HepG2 (cell line): Measurements from ENCODE around the gene EPB41L1. TPM values are rescaled to one million over a fixed set of nuclear protein-coding genes. Genes with fewer than 3 reads are reported as not detected.

ENCODE experiments used
- CAMTA2 ChIP-seq: sonication (generic); formaldehyde crosslinking; IDR thresholded peaks from 2 replicates; pipeline ENCODE4 v1.4.0; 2020; ENCODE audit warnings: mild to moderate bottlenecking, missing genetic modification reagents, borderline replicate concordance
- GLI4 ChIP-seq: sonication (generic); formaldehyde crosslinking; IDR thresholded peaks from 2 replicates; pipeline ENCODE4 v1.5.1; 2020; ENCODE audit warnings: missing genetic modification reagents, mild to moderate bottlenecking, moderate library complexity, borderline replicate concordance
- IRF2 ChIP-seq: IDR thresholded peaks from 2 replicates; pipeline ENCODE4 v1.6.1; 2018; ENCODE audit warnings: missing genetic modification reagents, missing compliant biosample characterization
- ISX ChIP-seq: sonication (generic); formaldehyde crosslinking; conservative IDR thresholded peaks from 2 replicates; pipeline ENCODE4 v1.5.0; 2020; ENCODE audit warnings: missing genetic modification reagents
- MAZ ChIP-seq, 2 experiments: sonication (generic) in 1 of 2; formaldehyde crosslinking in 1 of 2; IDR thresholded peaks; 2 replicates each; pipeline versions ENCODE4 v1.5.0 to v1.6.1; 2012 to 2020; ENCODE audit warnings: low read depth in 2 of 2, mild to moderate bottlenecking in 2 of 2, borderline replicate concordance in 1 of 2, improper control_type of control experiment in 1 of 2, low read length in 1 of 2, missing genetic modification reagents in 1 of 2, moderate library complexity in 1 of 2
- MEIS2 ChIP-seq: sonication (generic); formaldehyde crosslinking; IDR thresholded peaks from 2 replicates; pipeline ENCODE4 v1.9.0; 2021; ENCODE audit warnings: mild to moderate bottlenecking, missing genetic modification reagents
- RARG ChIP-seq: sonication (generic); formaldehyde crosslinking; IDR thresholded peaks from 2 replicates; pipeline ENCODE4 v1.4.0; 2020; ENCODE audit warnings: low read depth, mild to moderate bottlenecking, missing genetic modification reagents
- RBM22 ChIP-seq: fragments of 200-400 bp; formaldehyde crosslinking; optimal IDR thresholded peaks from 2 replicates; pipeline ENCODE3; 2017; ENCODE audit warnings: mild to moderate bottlenecking, low read length, moderate library complexity
- SMAD3 ChIP-seq: sonication (generic); formaldehyde crosslinking; IDR thresholded peaks from 2 replicates; pipeline ENCODE4 v1.4.0; 2020; ENCODE audit warnings: missing genetic modification reagents
- SNAPC2 ChIP-seq: sonication (generic); formaldehyde crosslinking; IDR thresholded peaks from 2 replicates; pipeline ENCODE4 v1.8.1; 2022; ENCODE audit warnings: mild to moderate bottlenecking, missing genetic modification reagents
- SOX6 ChIP-seq, 2 experiments: fragments of 450-650 bp in 1 of 2; sonication (generic) in 1 of 2; formaldehyde crosslinking in 1 of 2; IDR thresholded peaks; 2 replicates each; pipeline versions ENCODE4 v1.4.0 to v1.6.1; 2017 to 2020; ENCODE audit warnings: antibody characterized with exemption in 1 of 2, mild to moderate bottlenecking in 1 of 2, missing genetic modification reagents in 1 of 2
- TAF1 ChIP-seq: sonication (generic); formaldehyde crosslinking; IDR thresholded peaks from 2 replicates; pipeline ENCODE4 v1.4.0; 2020; ENCODE audit warnings: missing genetic modification reagents
- TAF15 ChIP-seq: fragments of 200-400 bp; formaldehyde crosslinking; IDR thresholded peaks from one replicate; pipeline ENCODE4 v1.6.1; 2018; ENCODE audit warnings: mild to moderate bottlenecking, low read depth, low read length; ENCODE audit not compliant: poor library complexity, severe bottlenecking
- TP53 ChIP-seq: sonication (generic); formaldehyde crosslinking; conservative IDR thresholded peaks from 2 replicates; pipeline ENCODE4 v1.4.0; 2020; ENCODE audit warnings: missing genetic modification reagents
- YEATS4 ChIP-seq: sonication (generic); formaldehyde crosslinking; IDR thresholded peaks from 2 replicates; pipeline ENCODE4 v1.4.0; 2020; ENCODE audit warnings: missing genetic modification reagents, borderline replicate concordance
- ZC3H13 ChIP-seq: sonication (generic); formaldehyde crosslinking; IDR thresholded peaks from 2 replicates; pipeline ENCODE4 v1.8.1; 2023; ENCODE audit warnings: mild to moderate bottlenecking, missing genetic modification reagents, moderate library complexity
- ZC3H4 ChIP-seq: sonication (generic); formaldehyde crosslinking; IDR thresholded peaks from 2 replicates; pipeline ENCODE4 v1.4.0; 2020; ENCODE audit warnings: missing genetic modification reagents, borderline replicate concordance
- ZKSCAN1 ChIP-seq: fragments of 150-350 bp; IDR thresholded peaks from 2 replicates; pipeline ENCODE4 v1.6.1; 2014; ENCODE audit warnings: low read length
- ZNF136 ChIP-seq: sonication (generic); formaldehyde crosslinking; IDR thresholded peaks from 2 replicates; pipeline ENCODE4 v1.8.1; 2022; ENCODE audit warnings: low read depth, mild to moderate bottlenecking, moderate library complexity, missing genetic modification reagents
- ZNF326 ChIP-seq: sonication (generic); formaldehyde crosslinking; IDR thresholded peaks from 2 replicates; pipeline ENCODE4 v1.4.0; 2020; ENCODE audit warnings: missing genetic modification reagents, borderline replicate concordance
- ZNF383 ChIP-seq: sonication (generic); formaldehyde crosslinking; IDR thresholded peaks from 2 replicates; pipeline ENCODE4 v1.4.0; 2020; ENCODE audit warnings: missing genetic modification reagents, mild to moderate bottlenecking, borderline replicate concordance
- ZNF567 ChIP-seq: sonication (generic); formaldehyde crosslinking; IDR thresholded peaks from 2 replicates; pipeline ENCODE4 v1.8.1; 2023; ENCODE audit warnings: mild to moderate bottlenecking, missing genetic modification reagents, borderline replicate concordance
- ZSCAN20 ChIP-seq: sonication (generic); formaldehyde crosslinking; IDR thresholded peaks from 2 replicates; pipeline ENCODE4 v1.4.0; 2020; ENCODE audit warnings: missing genetic modification reagents, mild to moderate bottlenecking, borderline replicate concordance
- polyA plus RNA-seq, 8 experiments: library from polyadenylated mRNA; depleted of rRNA in 3 of 8; stranded (reverse) in 7 of 8; unstranded in 1 of 8; fragments of >200 nt; fragmentation: Illumina TruSeq in 4 of 8; extraction: Trizol in 4 of 8; gene quantifications; 2 replicates each; pipeline versions ENCODE4 v1.2.1 to v1.2.3, GENCODE V29; 2011 to 2016; ENCODE audit warnings: low read depth in 4 of 8, missing spikeins in 1 of 8, mixed read lengths in 1 of 8; ENCODE audit not compliant: insufficient read depth in 1 of 8
- total RNA-seq, 5 experiments: library from RNA; depleted of rRNA; stranded (reverse); fragments of >200 nt; fragmentation: Illumina TruSeq; extraction: Trizol; gene quantifications; 2 replicates each; pipeline ENCODE4 v1.2.3, GENCODE V29; 2016; ENCODE audit warnings: low read depth in 1 of 5
- TF ChIP-seq, protein P1 (sequence below): sonication (generic); formaldehyde crosslinking; IDR thresholded peaks from 2 replicates; pipeline ENCODE4 v1.4.0; 2020; ENCODE audit warnings: mild to moderate bottlenecking, missing genetic modification reagents, borderline replicate concordance
- TF ChIP-seq, protein P2 (sequence below): sonication (generic); formaldehyde crosslinking; conservative IDR thresholded peaks from 2 replicates; pipeline ENCODE4 v1.8.0; 2022; ENCODE audit warnings: low read depth, missing genetic modification reagents
- TF ChIP-seq, protein P3 (sequence below): sonication (generic); formaldehyde crosslinking; IDR thresholded peaks from 2 replicates; pipeline ENCODE4 v1.5.1; 2020; ENCODE audit warnings: missing genetic modification reagents, mild to moderate bottlenecking, borderline replicate concordance

EPB41L1 gene
- total and polyA plus RNA-seq, 2 of the 13 experiments (the other 11 are each of a cell fraction or from before 2014, with no cell fraction given): 16.7 to 39.0 TPM

DNA sequence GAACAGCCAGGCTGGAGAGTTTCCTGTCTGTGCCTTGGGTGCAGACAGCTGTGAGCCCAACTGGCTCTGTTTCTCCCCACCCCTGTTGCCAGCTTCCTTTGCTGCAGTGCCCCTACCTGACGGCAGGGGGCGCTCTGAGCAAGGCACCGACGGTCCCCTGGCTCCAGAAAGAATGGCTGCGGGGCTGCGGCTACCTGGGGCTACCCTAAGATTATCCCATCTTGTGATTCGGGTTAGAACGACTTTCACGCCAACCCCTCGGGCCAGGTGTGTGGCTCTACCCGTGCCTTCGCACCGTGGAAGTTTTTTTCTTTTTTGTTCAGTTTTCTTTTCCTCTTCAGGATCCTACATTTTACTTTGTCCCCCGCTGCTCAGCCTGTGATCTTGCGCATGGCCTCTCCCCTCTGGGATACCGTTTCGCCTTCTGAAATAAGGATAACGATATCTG is 48.4 kb downstream of the EPB41L1 start (continued):
- TF ChIP-seq ZNF567 (peak; percentile 78; the same call in 1 of the 2 replicates), MAZ (IDR thresholded peaks at IDR 0.05; ENCODE audit: borderline replicate concordance, low read depth, low read length) (no peak), MAZ (CRISPR knock-in tag; IDR thresholded peaks at IDR 0.05; ENCODE audit: low read depth) (no peak), YEATS4 (CRISPR knock-in tag) (no peak), IRF2 (CRISPR knock-in tag) (peak; percentile 39; the same call in 1 of the 2 replicates), ZNF326 (CRISPR knock-in tag) (no peak), RARG (CRISPR knock-in tag) (no peak), TAF15 (no peak), GLI4 (no peak), ZKSCAN1 (no peak), ZC3H4 (CRISPR knock-in tag) (no peak), ZC3H13 (CRISPR knock-in tag) (no peak), SOX6 (IDR thresholded peaks at IDR 0.05) (no peak), SOX6 (CRISPR knock-in tag; IDR thresholded peaks at IDR 0.05) (no peak), SNAPC2 (CRISPR knock-in tag) (no peak), SMAD3 (CRISPR knock-in tag) (no peak), ZSCAN20 (no peak), CAMTA2 (CRISPR knock-in tag) (0 out of 2 replicates have a peak, but pooled peaks have one; percentile 20), MEIS2 (0 out of 2 replicates have a peak, but pooled peaks have one; percentile 33), TAF1 (CRISPR knock-in tag) (no peak; the same call in 1 of the 2 replicates), ISX (CRISPR knock-in tag) (no peak), ZNF383 (CRISPR knock-in tag) (no peak), ZNF136 (CRISPR knock-in tag) (no peak), TP53 (no peak), RBM22 (no peak)
- TF ChIP-seq, protein P1, sequence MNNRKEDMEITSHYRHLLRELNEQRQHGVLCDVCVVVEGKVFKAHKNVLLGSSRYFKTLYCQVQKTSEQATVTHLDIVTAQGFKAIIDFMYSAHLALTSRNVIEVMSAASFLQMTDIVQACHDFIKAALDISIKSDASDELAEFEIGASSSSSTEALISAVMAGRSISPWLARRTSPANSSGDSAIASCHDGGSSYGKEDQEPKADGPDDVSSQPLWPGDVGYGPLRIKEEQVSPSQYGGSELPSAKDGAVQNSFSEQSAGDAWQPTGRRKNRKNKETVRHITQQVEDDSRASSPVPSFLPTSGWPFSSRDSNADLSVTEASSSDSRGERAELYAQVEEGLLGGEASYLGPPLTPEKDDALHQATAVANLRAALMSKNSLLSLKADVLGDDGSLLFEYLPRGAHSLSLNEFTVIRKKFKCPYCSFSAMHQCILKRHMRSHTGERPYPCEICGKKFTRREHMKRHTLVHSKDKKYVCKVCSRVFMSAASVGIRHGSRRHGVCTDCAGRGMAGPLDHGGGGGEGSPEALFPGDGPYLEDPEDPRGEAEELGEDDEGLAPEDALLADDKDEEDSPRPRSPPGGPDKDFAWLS (CRISPR knock-in tag): no peak
- TF ChIP-seq, protein P2, sequence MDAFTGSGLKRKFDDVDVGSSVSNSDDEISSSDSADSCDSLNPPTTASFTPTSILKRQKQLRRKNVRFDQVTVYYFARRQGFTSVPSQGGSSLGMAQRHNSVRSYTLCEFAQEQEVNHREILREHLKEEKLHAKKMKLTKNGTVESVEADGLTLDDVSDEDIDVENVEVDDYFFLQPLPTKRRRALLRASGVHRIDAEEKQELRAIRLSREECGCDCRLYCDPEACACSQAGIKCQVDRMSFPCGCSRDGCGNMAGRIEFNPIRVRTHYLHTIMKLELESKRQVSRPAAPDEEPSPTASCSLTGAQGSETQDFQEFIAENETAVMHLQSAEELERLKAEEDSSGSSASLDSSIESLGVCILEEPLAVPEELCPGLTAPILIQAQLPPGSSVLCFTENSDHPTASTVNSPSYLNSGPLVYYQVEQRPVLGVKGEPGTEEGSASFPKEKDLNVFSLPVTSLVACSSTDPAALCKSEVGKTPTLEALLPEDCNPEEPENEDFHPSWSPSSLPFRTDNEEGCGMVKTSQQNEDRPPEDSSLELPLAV (CRISPR knock-in tag): no peak
- TF ChIP-seq, protein P3, sequence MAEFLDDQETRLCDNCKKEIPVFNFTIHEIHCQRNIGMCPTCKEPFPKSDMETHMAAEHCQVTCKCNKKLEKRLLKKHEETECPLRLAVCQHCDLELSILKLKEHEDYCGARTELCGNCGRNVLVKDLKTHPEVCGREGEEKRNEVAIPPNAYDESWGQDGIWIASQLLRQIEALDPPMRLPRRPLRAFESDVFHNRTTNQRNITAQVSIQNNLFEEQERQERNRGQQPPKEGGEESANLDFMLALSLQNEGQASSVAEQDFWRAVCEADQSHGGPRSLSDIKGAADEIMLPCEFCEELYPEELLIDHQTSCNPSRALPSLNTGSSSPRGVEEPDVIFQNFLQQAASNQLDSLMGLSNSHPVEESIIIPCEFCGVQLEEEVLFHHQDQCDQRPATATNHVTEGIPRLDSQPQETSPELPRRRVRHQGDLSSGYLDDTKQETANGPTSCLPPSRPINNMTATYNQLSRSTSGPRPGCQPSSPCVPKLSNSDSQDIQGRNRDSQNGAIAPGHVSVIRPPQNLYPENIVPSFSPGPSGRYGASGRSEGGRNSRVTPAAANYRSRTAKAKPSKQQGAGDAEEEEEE (CRISPR knock-in tag): no peak
